Ovary (tissue), 3 donors: ENCODE measurements around the gene N4BP2L1.

ENCODE experiments used
- POLR2A ChIP-seq: fragments of 450-650 bp; IDR thresholded peaks from one replicate; pipeline ENCODE4 v1.6.1; 2017; ENCODE audit warnings: antibody characterized with exemption, mild to moderate bottlenecking, moderate library complexity
- TF ChIP-seq, protein P1 (sequence below), 3 donors: fragments of 450-650 bp in 2 of 3; fragments of 200-600 bp in 1 of 3; IDR thresholded peaks; one replicate each; pipeline versions ENCODE4 v1.5.1 to v1.8.0; 2016 to 2022; ENCODE audit warnings: antibody characterized with exemption in 3 of 3, mild to moderate bottlenecking in 1 of 3
- donor health status: DM: no; HTN: no; CAD: no.

DNA sequence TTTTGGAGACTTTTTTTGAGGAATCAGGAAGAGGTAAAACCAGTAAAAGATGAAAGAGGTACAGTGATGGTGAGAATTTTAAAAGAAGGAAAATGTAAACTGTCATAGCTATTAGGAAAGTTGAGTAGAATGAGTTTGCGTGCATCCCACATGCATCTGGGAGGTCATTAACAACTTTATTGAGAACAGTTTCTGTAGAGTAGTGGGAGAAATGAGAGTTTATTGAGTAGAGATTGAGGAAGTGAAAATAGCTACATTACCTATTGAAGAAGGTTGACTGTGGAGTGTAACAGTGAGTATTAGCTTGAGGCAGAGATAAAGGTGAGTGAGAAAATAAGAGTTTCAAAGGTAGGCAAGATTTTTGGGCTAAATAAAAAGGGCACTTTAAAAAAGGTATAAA lies 73.9 kb downstream of the N4BP2L1 start:
- TF ChIP-seq, protein P1, sequence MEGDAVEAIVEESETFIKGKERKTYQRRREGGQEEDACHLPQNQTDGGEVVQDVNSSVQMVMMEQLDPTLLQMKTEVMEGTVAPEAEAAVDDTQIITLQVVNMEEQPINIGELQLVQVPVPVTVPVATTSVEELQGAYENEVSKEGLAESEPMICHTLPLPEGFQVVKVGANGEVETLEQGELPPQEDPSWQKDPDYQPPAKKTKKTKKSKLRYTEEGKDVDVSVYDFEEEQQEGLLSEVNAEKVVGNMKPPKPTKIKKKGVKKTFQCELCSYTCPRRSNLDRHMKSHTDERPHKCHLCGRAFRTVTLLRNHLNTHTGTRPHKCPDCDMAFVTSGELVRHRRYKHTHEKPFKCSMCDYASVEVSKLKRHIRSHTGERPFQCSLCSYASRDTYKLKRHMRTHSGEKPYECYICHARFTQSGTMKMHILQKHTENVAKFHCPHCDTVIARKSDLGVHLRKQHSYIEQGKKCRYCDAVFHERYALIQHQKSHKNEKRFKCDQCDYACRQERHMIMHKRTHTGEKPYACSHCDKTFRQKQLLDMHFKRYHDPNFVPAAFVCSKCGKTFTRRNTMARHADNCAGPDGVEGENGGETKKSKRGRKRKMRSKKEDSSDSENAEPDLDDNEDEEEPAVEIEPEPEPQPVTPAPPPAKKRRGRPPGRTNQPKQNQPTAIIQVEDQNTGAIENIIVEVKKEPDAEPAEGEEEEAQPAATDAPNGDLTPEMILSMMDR (IDR thresholded peaks at IDR 0.05) = no peak
- TF ChIP-seq POLR2A = no peak
